CD4-positive, alpha-beta T cell treated with Interleukin-15 for 1 hour (primary cell): ENCODE measurements around the gene GPR150.
"Not testable (repeated sequence)": the region's sequence is repeated elsewhere in the genome, so short reads cannot be mapped to it uniquely, and the experiment has no call there.

Experiments
- DNase-seq: peaks from one replicate; pipeline ENCODE4 v3.0.0-alpha.2; 2020

Gene GPR150

DNA sequence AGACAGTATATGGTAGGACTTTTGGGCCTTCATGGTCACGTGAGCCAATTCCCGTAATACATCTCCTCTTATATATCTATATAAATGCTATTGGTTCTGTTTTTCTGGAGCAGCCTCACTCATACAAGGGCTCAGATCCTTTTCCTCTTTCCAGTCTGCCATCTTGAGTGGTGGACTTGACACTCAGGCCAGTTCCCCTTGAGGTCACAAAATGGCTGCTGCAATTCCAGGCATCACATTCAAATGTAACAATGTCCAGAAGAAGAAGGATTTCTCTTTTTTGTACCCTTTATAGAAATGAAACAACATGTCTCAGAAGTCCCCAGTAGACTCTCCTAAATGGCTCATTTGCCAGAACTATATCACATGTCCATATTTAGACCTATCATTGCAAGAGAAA, 4.5 kb downstream of the GPR150 start:
- no peak for DNase-seq

DNA sequence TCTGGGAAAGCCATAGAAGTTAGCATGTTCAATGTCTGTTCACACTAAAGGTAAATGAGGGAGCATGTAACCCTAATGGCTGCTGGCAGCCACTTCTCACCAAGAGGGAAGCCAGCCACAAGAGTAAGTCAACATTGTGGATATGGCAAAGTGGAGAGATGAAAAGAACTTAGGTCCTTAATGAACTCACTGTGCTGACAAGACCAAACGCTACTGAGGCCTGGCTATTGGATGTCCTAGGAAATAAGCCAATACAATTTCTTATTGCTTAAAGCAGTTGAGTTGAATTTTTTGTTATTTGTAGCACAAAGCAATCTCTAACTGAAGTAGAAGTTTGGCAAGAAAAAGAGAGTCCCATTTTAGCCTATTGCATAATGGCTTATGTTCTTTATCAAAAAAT, 6.8 kb downstream of the GPR150 start:
- DNase-seq, result no peak

DNA sequence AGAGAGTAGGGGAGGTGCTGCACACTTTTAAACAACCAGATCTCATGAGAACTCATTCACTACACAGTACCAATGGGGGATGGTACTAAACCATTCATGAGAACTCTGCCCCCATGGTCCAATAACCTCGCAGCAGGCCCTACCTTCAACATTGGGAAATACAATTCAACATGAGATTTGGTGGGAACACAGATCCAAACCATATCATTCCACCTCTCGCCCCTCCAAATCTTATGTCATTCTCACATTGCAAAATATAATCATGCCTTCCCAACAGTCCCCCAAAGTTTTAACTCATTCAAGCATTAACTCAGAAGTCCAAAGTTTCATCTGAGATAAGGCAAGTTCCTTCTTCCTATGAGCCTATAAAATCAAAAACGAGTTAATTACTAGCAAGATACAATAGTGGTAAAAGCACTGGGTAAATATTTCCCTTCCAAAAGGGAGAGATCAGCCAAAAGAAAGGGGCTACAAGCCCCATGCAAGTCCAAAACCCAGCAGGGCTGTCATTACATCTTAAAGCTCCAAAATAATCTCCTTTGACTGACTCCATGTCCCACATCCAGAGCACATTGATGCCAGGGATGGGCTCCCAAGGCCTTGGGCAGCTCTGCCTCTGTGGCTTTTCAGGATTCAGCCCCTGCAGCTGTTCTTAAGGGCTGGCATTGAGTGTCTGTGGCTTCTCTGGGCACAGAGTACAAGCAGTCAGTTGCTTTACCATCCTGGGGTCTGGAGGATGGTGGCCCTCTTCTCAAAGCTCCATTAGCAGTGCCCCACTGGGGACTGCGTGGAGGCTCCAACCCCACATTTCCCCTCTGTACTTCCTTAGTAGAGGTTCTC, 8.3 kb downstream of the GPR150 start:
- DNase-seq, result no peak

DNA sequence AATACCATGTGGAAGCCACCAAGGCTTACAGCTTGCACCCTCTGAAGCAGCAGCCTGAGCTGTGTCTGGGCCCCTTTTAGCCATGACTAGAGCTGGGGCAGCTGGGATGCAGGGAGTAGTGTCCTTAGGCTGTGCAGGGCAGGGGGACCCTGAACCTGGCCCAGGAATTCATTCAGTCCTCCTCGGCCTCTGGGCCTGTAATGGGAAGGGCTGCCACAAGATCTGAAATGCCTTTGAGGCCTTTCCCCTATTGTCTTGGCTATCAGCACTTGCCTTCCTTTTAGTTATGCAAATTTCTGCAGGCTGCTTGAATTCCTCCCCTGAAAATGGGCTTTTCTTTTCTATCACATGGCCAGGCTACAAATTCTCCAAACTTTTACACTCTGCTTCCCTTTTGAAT, 9.0 kb downstream of the GPR150 start:
- no peak for DNase-seq

DNA sequence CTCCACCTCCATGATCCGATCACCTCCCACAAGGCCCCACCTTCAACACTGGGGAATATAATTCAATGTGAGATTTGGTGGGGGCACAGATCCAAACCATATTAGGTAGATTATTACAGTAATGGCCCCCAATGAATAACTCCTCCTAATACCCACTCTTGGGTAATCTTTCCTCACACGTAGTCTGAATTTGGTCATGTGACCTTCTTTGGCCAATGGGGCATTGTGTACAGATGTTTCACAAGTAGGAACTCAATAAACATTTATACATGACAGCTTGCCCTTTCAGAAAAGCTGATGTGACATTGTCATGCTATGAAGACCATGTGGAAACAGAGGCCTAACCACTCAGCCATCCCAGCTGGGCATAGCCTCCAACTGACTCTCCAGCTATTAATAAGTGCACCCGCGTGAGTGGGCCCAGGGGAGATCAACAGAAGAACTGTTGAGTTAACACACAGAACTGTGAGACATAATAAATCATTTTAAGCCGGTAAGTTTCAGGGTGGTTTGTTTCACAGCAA, 10.6 kb downstream of the GPR150 start:
- DNase-seq, result no peak

DNA sequence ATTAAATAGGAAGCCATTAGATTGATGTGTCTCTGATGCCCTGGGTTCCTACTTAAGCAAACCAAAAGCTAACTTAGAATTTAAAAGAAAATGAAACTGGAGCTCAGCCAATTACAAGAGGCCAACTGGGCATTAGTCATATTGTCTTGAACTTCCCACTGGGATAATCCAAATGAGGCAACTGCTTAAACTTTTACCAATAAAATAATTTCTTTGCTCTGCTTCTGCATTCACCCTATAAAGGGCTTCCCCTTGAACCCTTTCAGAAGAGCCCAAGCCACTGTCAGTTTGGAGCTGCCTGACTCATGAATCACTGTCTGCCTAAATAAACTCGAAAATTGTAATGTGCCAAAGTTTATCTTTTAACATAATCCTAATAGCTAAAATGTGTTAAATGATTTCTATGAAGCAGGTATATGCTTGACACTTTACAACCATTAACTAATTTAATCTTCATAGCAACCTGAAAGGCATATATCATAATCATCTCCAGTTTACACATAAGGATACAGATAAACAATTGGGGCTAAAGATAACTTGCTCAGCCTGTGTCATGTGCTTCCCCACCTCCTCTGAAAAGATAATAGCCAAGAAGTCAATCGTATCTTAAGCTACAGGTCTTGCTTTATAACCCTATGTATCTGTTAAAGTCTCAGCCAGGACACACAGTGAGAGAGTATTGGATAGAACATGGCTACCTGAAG, 11.5 kb downstream of the GPR150 start:
- DNase-seq, result no peak

DNA sequence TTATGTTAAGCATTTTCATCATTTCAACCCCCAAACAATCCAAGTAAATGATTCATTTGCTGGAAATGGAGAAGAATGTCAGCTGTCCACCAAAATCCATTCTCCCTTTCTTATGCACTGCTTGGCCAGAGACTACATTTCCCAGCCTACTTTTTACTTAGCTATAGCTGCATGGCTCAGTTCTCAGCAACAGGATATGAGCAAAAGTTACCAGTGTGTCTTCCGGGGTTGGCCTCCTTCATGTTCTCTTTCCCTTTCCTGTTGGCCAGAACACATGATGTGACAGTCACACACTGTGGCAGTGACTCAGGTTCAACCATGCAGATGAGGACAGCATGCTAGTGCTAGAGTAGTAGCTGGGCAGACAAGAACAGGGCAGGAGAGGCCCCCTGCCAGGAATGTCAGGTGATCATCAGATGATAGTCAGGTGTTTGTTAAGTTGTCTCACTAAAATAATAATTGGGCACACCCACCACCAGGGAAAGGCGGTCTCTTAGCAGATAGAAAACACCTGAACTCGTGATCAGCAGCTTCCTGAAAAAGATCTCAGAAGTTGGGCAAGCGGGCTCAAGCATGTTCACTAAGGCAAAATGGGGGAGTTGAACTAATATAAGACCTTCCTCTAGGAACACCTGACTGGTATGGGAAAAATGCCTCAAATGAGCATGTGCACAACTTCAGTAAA, 12.2 kb downstream of the GPR150 start:
- peak; percentile 72 for DNase-seq

DNA sequence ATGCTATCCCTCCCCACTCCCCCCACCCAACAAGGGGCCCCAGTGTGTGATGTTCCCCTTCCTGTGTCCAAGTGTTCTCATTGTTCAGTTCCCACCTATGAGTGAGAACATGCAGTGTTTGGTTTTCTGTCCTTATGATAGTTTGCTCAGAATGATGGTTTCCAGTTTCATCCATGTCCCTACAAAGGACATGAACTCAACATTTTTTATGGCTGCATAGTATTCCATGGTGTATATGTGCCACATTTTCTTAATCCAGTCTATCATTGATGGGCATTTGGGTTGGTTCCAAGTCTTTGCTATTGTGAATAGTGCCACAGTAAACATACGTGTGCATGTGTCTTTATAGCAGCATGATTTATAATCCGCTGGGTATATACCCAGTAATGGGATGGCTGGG, 13.1 kb downstream of the GPR150 start:
- not testable (repeated sequence) for DNase-seq

DNA sequence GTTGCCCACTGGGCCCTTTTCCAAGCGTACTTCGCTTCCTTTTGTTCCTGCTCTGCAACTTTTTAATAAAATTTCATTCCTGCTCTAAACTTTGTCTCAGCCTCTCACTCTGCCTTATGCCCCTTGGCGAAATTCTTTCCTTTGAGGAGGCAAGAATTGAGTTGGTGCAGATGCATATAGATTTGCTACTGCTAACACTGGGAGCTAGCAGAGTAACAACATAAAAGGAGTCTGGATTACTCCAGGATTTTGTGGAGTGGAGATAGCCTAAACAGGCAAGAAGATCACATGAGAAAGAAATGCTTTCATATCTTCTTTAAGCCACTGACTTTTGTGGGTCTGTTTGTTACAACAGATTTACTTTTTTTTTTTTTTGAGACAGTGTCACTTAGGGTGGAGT, 13.8 kb downstream of the GPR150 start:
- no peak for DNase-seq

DNA sequence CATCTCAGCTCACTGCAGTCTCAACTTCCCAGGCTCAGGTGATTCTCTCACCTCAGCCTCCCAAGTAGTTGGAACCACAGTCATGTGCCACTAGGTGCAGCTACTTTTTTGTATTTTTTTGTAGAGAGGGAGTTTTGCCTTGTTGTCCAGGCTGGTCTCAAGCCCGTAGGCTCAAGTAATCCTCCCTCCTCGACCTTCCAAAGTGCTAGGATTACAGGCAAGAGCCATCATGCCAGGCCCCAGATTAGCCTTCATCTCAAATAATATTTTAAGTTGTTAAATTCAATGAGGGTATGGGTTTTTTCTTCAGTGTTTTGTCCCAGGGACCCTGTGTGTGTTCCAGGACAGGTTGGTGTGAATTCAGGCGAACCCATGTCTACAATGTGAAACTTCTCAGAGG, 14.2 kb downstream of the GPR150 start:
- no peak for DNase-seq

DNA sequence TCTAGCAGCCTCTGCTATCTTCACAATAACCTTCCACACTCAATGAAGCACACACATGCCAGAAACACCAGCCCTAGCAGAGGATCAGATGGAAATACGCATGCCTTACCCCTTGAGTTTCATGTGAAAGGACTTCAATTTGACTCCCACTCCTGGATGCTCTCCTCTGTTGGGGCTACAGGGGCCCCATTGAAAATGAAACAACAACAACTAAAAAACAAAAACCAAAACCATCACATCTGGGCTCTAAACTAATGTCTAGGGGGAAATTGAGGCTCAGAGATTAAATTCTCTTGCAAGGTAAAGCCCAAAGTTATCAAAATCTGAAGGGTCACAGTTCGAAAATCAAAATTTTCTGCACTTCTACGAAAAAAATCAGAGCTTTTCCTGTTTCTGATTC, 18.7 kb downstream of the GPR150 start:
- no peak for DNase-seq

DNA sequence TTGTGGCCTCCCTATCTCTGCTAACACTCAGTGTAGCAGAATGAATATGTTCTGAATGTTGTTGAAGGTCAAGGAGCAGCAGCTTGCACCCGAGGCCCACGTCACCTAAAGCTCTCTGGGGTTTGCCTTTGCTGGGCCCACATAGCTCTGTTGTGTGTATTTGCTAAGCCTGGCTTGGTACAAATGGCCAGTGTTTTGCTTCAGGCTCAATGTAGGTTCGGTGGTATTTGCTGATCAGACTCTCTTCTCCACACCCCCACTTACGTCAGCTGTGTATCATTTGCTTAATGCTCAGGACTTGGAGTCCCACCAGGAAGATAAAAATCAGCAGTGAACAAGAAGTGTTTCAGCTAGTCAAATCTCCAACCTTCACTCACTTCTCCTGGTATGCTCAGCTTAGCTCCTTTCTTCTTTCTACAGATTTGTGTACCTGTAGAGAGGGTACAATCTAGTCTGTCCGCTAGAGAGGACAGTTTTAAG, 21.9 kb downstream of the GPR150 start:
- no peak for DNase-seq

DNA sequence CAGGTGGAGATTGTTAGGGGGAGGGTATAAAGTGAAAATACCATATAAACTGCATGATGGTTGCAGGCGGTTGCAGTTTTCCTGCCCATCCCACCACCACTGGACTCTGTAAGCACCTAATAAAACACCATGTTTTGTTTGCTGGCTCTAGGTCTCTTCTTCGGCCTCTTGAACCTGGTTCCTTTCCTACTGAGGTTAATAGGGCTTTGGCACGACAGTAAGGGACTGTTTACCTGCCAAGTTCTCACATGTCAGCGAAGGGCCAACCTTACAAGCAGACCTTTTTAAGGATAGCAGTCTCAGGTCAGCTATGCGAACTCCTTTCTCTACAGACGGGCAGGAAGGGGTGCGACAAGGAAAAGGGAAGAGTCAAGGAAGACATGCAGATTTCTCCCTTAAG, 23.3 kb downstream of the GPR150 start:
- DNase-seq, result no peak

DNA sequence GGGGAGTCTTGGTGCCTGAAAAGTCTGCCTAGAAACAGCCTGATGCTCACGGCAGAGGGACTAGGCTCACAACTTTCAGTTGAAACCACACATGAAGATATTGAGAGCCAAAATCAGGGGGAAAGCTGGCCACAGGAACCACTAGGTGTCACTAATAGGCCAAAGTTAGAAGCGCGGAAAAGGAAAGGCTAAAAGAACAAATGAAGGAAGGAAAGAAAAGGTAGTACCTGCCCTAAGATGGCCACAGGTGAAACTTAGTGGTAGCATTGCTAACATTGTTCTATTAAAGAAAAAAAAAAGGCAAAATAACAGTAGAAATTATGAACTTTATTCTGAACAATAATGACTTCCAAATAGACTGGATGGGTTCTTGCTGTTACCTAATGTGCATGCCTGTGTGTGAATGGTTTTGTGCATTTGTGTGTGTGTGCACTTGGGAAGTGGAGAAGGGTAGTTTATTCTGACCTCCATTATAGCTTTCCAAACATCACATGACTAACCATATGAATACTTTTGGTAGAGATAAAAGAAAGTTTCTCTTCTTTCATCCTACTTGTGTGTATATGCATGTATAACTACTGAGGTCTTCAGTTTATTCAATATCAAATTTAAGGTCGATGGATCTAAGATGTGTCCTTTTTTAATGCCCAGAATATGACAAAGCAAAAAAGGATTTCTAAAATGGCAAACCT, 24.6 kb downstream of the GPR150 start:
- peak; percentile 49 for DNase-seq

DNA sequence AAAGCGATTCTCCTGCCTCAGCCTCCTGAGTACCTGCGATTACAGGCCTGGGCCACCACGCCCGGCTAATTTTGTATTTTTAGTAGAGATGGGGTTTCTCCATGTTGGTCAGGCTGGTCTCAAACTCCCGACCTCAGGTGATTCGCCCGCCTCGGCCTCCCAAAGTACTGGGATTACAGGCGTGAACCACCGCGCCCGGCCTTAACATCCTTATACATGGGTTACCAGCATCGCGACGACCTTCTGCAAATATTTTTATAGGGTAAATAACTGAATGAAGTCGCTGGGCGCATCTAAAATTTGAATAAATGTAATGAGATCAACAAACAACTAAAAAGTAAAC, 26.3 kb downstream of the GPR150 start:
- DNase-seq, result not testable (repeated sequence)

DNA sequence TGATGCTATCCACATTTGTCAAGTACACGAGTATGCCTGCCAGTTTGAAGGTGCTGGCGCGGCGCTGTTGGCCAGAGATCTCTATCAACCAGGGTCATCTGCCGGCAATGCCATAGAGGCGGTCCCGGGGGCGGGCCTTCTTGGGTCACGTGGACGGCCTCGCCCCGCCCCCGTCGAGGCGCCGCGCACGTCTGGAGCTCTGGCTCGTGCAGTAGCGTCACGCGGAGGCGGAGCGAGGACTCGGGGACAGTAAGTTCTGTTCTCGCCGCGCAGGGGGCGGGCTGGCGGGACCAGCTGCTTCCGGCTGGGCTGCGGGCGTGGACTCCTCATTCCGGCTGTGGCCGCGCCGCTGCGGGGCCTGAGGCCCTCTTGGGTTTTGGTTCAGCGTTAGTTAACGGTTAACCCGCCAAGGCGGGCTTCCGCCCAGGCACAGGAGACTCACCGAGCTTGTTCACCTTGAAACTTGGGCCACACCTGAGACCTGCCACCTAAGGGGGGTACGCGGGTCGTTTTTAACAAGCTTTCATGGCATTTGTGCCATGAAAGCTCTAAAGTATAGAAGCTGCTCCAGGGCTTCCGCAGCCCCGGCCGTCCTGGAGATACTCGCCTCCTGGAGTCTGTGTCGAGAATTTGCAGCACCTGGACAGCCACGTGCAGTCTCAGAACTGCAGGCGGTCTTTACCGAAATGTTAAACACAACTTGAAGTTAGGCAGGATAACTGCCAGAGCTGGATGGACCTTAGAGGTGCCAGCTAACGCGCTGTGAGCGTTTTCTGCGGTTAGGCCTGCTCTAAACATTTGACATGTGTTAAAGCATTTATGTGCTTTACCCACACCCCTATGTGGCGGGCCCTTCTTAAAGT, 26.9 kb downstream of the GPR150 start, which contains the start of gene RFESD:
Gene RFESD, plus strand, starts transcription at position 209 of the 863 bp plus-strand sequence. CDS start 5,495 bp downstream, outside the sequence.
- peak; percentile 95 for DNase-seq

DNA sequence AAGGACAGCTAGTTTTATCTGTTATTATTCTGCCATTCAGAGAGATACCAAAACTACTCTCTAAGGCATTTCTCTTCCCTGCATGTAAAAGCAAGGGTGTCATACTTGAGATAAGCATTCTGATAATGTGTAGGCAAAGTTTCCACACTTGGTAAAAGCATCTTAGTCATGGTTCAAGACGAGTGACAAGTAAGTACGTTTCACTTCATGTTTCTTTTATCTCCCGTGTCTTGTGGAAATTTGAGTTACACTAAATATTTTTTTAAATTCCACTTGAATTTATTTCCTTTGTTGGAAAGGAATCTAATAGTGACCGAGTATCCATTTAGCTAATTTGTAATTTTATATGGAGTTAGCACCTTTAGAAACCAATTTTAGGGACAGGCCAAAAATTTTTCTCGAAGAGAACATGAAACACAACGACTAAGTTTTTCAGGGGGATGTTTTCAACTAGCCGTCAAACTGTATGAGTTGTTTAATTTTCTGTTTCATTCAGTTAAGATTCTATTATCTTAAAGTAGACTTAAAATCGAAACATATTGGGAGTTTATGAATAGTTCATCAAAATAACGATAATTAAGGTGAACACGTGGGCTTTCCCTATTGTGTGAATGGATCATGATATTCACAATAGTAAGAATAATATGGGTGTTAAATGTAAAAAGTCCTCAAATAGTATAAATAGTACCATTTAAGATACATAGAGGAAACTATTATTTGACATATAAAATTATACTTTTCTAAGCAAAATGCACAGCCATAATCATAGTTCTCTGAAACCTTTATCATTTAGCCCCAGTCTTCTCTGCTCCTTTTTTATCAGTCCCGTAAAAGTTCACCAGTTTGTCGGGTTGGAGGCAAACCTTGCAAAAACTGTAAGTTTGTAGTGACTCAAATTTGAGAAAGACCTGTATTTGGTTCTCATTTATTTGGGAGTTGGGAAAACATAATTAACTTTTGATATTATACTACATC, 28.3 kb downstream of the GPR150 start:
- DNase-seq, result no peak

DNA sequence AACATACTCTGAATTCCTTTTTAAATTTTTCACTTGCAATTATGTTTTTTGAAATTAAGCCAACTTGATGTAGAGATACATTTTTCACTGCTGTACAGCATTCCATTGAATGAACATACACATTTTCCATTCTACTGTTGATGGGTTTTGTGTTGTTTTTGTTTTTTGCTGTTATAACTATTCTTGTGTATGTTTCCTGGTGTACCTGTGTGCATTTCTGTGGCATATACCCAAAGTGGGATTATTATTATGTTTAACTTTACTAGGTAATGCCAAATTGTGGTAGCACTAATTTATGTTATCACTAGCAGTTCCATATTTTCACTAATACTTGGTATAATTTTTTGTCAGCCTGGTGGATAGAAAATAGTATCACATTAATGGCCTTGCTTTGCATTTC, 29.4 kb downstream of the GPR150 start:
- no peak for DNase-seq

DNA sequence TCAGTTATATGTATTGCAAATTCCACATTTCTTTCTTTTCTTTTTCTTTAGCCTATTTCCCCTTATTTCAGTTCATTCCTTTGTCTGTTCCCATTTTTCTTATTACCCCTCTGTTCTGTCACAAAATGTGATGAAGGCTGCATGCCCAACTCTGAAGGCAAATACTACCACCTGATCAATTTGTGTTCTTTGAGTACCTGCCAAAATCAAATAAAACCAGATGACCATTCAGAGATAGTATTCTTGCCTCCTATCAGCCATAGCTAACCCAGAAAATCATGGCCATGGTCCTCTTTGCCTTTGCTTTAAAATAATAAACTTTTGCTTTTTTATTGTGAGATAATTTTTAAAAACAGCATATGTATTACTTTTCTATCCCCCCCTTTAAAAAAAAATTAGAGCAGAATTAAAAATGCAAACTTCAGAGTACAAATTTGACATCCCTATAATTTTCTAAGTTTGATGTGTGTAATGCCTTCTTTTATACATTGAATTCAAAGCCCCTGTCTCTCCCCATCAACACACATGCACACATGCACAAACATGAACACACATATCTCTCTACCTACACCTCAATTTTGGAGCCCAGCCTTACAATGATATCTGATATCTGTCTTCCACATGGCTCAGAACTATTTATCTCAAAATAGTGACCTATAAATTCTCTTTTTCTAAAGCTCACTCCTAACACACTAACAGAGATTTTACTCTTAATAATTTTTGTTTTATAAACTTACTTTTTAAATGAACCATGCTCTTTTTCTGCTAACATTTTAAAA, 30.1 kb downstream of the GPR150 start:
- DNase-seq, result no peak

DNA sequence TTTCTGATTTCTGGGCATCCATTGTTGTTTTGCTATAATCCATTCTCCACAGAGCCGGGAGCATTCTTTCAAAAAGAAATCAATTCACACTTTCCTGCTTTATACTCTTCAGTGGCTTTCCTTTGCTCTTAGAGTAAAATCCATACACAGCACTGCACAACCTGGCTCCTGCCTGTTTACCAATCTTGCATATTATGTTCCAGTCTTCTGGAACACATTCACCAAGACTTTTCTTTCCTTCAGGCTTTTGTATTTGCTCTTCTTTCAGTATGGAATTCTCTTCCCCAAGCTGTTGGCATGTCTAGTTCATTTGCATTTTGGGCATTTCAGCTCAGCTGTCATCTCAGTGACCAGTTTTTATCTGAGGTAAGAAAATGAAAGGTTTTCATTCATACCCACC, 33.0 kb downstream of the GPR150 start:
- no peak for DNase-seq
